HEK293 (cell line): ENCODE measurements around the gene KRCC1.

Source experiments
- CTCF ChIA-PET: fragments of 350-600 bp; formaldehyde crosslinking; extraction: SDS; loops from one replicate; lab custom pipeline; 2021; ENCODE audit warnings: antibody characterized with exemption; lab: Yijun Ruan, JAX
- POLR2A ChIA-PET: fragments of 300-600 bp; formaldehyde crosslinking; extraction: SDS; loops from one replicate; lab custom pipeline; 2020; ENCODE audit warnings: antibody characterized with exemption, inconsistent platforms; lab: Yijun Ruan, JAX
- H3K27ac ChIP-seq: fragments of 200-500 bp; sonication (Bioruptor generic); 2 replicates; pipeline ENCODE4 v1.5.1; 2014; ENCODE audit warnings: low read depth, low read length, control low read depth, inconsistent platforms; ENCODE audit errors: extremely low read depth
- H3K36me3 ChIP-seq, 2 experiments: fragments of 200-500 bp in 1 of 2; sonication (Bioruptor generic) in 1 of 2; 1 replicate in 1 of 2; 2 replicates in 1 of 2; pipeline ENCODE4 v1.5.1; 2014 to 2017; ENCODE audit warnings: inconsistent platforms in 2 of 2, low read length in 2 of 2; ENCODE audit not compliant: control insufficient read depth in 2 of 2, insufficient read depth in 1 of 2
- H3K4me1 ChIP-seq: fragments of 200-500 bp; sonication (Bioruptor generic); 2 replicates; pipeline ENCODE4 v1.5.1; 2014; ENCODE audit warnings: mild to moderate bottlenecking, low read length, inconsistent platforms; ENCODE audit not compliant: control insufficient read depth, insufficient read depth
- H3K4me3 ChIP-seq: 2 replicates; pipeline ENCODE4 v1.5.1; 2011; ENCODE audit warnings: low read depth, mild to moderate bottlenecking, control low read depth, low read length, moderate library complexity
- H3K9me3 ChIP-seq: fragments of 200-500 bp; sonication (Bioruptor generic); 2 replicates; pipeline ENCODE4 v1.5.1; 2014; ENCODE audit warnings: low read depth, low read length, inconsistent platforms; ENCODE audit not compliant: control insufficient read depth, insufficient read depth
- IKZF3 ChIP-seq: fragments of 450-650 bp; IDR thresholded peaks from 2 replicates; pipeline ENCODE4 v1.5.0; 2018; ENCODE audit warnings: missing biosample characterization, mild to moderate bottlenecking, missing genetic modification characterization, moderate library complexity
- KLF8 ChIP-seq: fragments of 450-650 bp; formaldehyde crosslinking; IDR thresholded peaks from 2 replicates; pipeline ENCODE4 v1.5.1; 2016; ENCODE audit warnings: missing biosample characterization, missing genetic modification characterization
- OSR2 ChIP-seq: fragments of 450-650 bp; formaldehyde crosslinking; IDR thresholded peaks from 2 replicates; pipeline ENCODE4 v1.5.1; 2016; ENCODE audit warnings: missing biosample characterization, missing genetic modification characterization
- TCF7L2 ChIP-seq: IDR thresholded peaks from 2 replicates; pipeline ENCODE4 v1.6.1; 2011; ENCODE audit warnings: low read depth, mild to moderate bottlenecking, inconsistent platforms, low read length, moderate library complexity, borderline replicate concordance
- ZBTB49 ChIP-seq: fragments of 450-650 bp; formaldehyde crosslinking; IDR thresholded peaks from 2 replicates; pipeline ENCODE4 v1.5.1; 2016; ENCODE audit warnings: missing biosample characterization, missing genetic modification characterization, low read depth
- ZNF155 ChIP-seq: fragments of 450-650 bp; formaldehyde crosslinking; IDR thresholded peaks from 2 replicates; pipeline ENCODE4 v1.5.1; 2016; ENCODE audit warnings: missing biosample characterization, missing genetic modification characterization
- ZNF184 ChIP-seq: fragments of 450-650 bp; IDR thresholded peaks from 2 replicates; pipeline ENCODE4 v1.5.1; 2018; ENCODE audit warnings: missing biosample characterization, mild to moderate bottlenecking, missing genetic modification characterization
- ZNF223 ChIP-seq: fragments of 450-650 bp; formaldehyde crosslinking; IDR thresholded peaks from 2 replicates; pipeline ENCODE4 v1.5.1; 2016; ENCODE audit warnings: missing biosample characterization, missing genetic modification characterization
- ZNF341 ChIP-seq: fragments of 450-650 bp; formaldehyde crosslinking; IDR thresholded peaks from 2 replicates; pipeline ENCODE4; 2016; ENCODE audit warnings: low read depth, missing biosample characterization, missing genetic modification characterization
- ZNF404 ChIP-seq: fragments of 450-650 bp; formaldehyde crosslinking; IDR thresholded peaks from 2 replicates; pipeline ENCODE4 v1.5.1; 2017; ENCODE audit warnings: missing biosample characterization, missing genetic modification characterization
- ZNF510 ChIP-seq: fragments of 450-650 bp; formaldehyde crosslinking; IDR thresholded peaks from 2 replicates; pipeline ENCODE4 v1.5.1; 2018; ENCODE audit warnings: mild to moderate bottlenecking, missing genetic modification characterization, missing biosample characterization; ENCODE audit not compliant: insufficient replicate concordance
- ZNF626 ChIP-seq: fragments of 450-650 bp; sonication (Bioruptor Pico); formaldehyde crosslinking; IDR thresholded peaks from 2 replicates; pipeline ENCODE4 v1.5.1; 2018; ENCODE audit warnings: missing biosample characterization, missing genetic modification characterization, inconsistent platforms
- ZNF639 ChIP-seq: fragments of 450-650 bp; formaldehyde crosslinking; IDR thresholded peaks from 2 replicates; pipeline ENCODE4 v1.5.1; 2016; ENCODE audit warnings: missing biosample characterization, missing genetic modification characterization
- ZNF677 ChIP-seq: fragments of 450-650 bp; IDR thresholded peaks from 2 replicates; pipeline ENCODE4 v1.5.0; 2018; ENCODE audit warnings: missing biosample characterization, mild to moderate bottlenecking, missing genetic modification characterization, moderate library complexity
- ZNF837 ChIP-seq: fragments of 450-650 bp; formaldehyde crosslinking; IDR thresholded peaks from 2 replicates; pipeline ENCODE4 v1.5.1; 2016; ENCODE audit warnings: missing biosample characterization, missing genetic modification characterization
- ZNF843 ChIP-seq: fragments of 450-650 bp; formaldehyde crosslinking; IDR thresholded peaks from 2 replicates; pipeline ENCODE4 v1.5.1; 2016; ENCODE audit warnings: missing biosample characterization, missing genetic modification characterization
- TF ChIP-seq, protein P1 (sequence below): fragments of 450-650 bp; formaldehyde crosslinking; IDR thresholded peaks from 2 replicates; pipeline ENCODE4 v1.5.1; 2016; ENCODE audit warnings: missing biosample characterization, missing genetic modification characterization, borderline replicate concordance

KRCC1 gene

DNA sequence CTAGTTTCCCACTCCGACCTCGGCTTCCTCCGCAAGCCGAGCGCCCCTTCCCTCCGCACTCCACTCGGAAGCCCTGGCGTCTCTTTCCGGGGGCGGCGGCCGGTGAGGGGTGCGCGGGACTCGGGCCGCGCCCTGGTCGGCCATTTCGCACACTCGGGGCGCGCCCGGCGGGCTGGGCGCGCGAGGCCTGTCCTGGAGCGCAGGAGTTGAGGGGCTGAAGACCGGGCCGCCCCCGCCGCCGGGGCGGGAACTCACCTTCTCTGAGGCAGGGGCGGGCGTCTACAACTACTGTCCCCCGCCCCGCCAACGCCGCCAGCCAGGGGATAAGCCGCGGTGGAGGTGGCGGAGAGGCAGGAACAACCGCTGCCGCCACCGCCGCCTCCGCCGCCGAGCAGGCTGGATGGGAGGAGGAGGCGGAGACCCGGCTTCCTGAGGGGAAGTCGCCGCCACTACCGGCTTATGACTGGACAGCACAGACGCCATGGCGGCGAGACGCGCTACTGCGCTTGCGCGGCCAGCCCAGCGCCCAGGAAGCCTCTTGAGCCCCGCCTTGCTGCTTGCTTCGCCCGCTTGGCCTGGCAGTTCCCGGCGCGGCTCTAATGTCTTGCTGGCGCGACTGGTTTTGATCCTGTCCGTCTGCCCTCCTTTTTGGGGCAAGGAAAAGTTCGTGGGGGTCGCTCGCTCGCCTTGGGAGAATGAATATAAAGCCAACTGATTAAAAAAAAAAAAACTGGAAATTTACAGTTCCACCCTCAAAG lies at the start of gene KRCC1 (continued):
- TF ChIP-seq ZNF843: 0 out of 2 replicates have a peak, but pooled peaks have one; percentile 7

GRCh38 chr2:88100489-88100858 lies 44.9 kb upstream of the KRCC1 start:
- ChIA-PET CTCF (interaction anchor here (0.6 to 1.7 kb wide), 5 partner anchors 8 to 1293 kb away, joined by 3 to 8 read pairs (median 4); no protein-coding TSS in a partner anchor), POLR2A (no interaction called here)
- H3K36me3 ChIP-seq: no peaks in the 10 kb centered on the region

More at GRCh38 chr2:88100489-88100858, 44.9 kb upstream of the KRCC1 start:
- H3K27ac ChIP-seq: no peak overlapping the region
- no peaks in the 10 kb centered on the region for H3K4me1 ChIP-seq
- no peaks in the 10 kb centered on the region for H3K9me3 ChIP-seq
- TF ChIP-seq ZNF837 (tag by site-specific recombination): no peak
- TF ChIP-seq KLF8 (tag by site-specific recombination): no peak
- TF ChIP-seq ZNF404: no peak
- TF ChIP-seq, protein P1, sequence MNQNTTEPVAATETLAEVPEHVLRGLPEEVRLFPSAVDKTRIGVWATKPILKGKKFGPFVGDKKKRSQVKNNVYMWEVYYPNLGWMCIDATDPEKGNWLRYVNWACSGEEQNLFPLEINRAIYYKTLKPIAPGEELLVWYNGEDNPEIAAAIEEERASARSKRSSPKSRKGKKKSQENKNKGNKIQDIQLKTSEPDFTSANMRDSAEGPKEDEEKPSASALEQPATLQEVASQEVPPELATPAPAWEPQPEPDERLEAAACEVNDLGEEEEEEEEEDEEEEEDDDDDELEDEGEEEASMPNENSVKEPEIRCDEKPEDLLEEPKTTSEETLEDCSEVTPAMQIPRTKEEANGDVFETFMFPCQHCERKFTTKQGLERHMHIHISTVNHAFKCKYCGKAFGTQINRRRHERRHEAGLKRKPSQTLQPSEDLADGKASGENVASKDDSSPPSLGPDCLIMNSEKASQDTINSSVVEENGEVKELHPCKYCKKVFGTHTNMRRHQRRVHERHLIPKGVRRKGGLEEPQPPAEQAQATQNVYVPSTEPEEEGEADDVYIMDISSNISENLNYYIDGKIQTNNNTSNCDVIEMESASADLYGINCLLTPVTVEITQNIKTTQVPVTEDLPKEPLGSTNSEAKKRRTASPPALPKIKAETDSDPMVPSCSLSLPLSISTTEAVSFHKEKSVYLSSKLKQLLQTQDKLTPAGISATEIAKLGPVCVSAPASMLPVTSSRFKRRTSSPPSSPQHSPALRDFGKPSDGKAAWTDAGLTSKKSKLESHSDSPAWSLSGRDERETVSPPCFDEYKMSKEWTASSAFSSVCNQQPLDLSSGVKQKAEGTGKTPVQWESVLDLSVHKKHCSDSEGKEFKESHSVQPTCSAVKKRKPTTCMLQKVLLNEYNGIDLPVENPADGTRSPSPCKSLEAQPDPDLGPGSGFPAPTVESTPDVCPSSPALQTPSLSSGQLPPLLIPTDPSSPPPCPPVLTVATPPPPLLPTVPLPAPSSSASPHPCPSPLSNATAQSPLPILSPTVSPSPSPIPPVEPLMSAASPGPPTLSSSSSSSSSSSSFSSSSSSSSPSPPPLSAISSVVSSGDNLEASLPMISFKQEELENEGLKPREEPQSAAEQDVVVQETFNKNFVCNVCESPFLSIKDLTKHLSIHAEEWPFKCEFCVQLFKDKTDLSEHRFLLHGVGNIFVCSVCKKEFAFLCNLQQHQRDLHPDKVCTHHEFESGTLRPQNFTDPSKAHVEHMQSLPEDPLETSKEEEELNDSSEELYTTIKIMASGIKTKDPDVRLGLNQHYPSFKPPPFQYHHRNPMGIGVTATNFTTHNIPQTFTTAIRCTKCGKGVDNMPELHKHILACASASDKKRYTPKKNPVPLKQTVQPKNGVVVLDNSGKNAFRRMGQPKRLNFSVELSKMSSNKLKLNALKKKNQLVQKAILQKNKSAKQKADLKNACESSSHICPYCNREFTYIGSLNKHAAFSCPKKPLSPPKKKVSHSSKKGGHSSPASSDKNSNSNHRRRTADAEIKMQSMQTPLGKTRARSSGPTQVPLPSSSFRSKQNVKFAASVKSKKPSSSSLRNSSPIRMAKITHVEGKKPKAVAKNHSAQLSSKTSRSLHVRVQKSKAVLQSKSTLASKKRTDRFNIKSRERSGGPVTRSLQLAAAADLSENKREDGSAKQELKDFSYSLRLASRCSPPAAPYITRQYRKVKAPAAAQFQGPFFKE (tag by site-specific recombination): no peak
- no peak for TF ChIP-seq ZNF626 (tag by site-specific recombination)
- no peak for TF ChIP-seq ZNF639
- TF ChIP-seq ZNF341: no peak
- no peak for TF ChIP-seq TCF7L2
- TF ChIP-seq ZNF155: no peak
- TF ChIP-seq ZNF510 (tag by site-specific recombination): no peak
- TF ChIP-seq ZNF184 (tag by site-specific recombination): no peak
- no peak for TF ChIP-seq ZBTB49 (tag by site-specific recombination)
- no peak for TF ChIP-seq OSR2
- TF ChIP-seq ZNF223 (tag by site-specific recombination): no peak
- TF ChIP-seq ZNF677 (tag by site-specific recombination): no peak
- no peak for TF ChIP-seq IKZF3 (tag by site-specific recombination)
- H3K4me3 ChIP-seq: no peak overlapping the region
